Measurements from ENCODE around the gene UVRAG. TPM values are rescaled to one million over a fixed set of nuclear protein-coding genes. Genes with fewer than 3 reads are reported as not detected.
"Not testable (repeated sequence)": the region's sequence is repeated elsewhere in the genome, so short reads cannot be mapped to it uniquely, and the experiment has no call there.

UVRAG gene
- polyA plus RNA-seq, 1 experiment: 8.2 TPM

- no peak for DNase-seq (ENCODE audit: low read depth)
Observed at GRCh38 chr11:76051937-76052336, 236.9 kb downstream of the UVRAG start.

GRCh38 chr11:76054330-76054729 lies 239.3 kb downstream of the UVRAG start:
- ChIA-PET CTCF (no interaction called here), POLR2A (no interaction called here)
- H3K4me3 ChIP-seq (ENCODE audit: low read depth, low read length): no peak overlapping the region
- DNase-seq (ENCODE audit: low read depth): no peak
- H3K36me3 ChIP-seq (ENCODE audit: control insufficient read depth, insufficient read depth, low read length): no peaks in the 10 kb centered on the region
- H3K27me3 ChIP-seq (ENCODE audit: control insufficient read depth, insufficient read depth, low read length): no peaks in the 10 kb centered on the region
- no peak for TF ChIP-seq CTCF (IDR thresholded peaks at IDR 0.05; ENCODE audit: insufficient read depth, low read depth, low read length)

More at GRCh38 chr11:76051937-76052336, 236.9 kb downstream of the UVRAG start:
- ChIA-PET CTCF (no interaction called here), POLR2A (no interaction called here)
- no peak overlapping the region for H3K4me3 ChIP-seq (ENCODE audit: low read depth, low read length)
- H3K27me3 ChIP-seq (ENCODE audit: control insufficient read depth, insufficient read depth, low read length): no peaks in the 10 kb centered on the region
- no peak for TF ChIP-seq CTCF (IDR thresholded peaks at IDR 0.05; ENCODE audit: insufficient read depth, low read depth, low read length)
- H3K36me3 ChIP-seq (ENCODE audit: control insufficient read depth, insufficient read depth, low read length): no peaks in the 10 kb centered on the region

- ChIA-PET POLR2A (no interaction called here), CTCF (no interaction called here)
- DNase-seq (ENCODE audit: low read depth): no peak
- Histone ChIP-seq H3K4me3 (ENCODE audit: low read depth, low read length) (no peak overlapping the region), H3K36me3 (ENCODE audit: control insufficient read depth, insufficient read depth, low read length) (no peaks in the 10 kb centered on the region), H3K27me3 (ENCODE audit: control insufficient read depth, insufficient read depth, low read length) (no peaks in the 10 kb centered on the region)
- no peak for TF ChIP-seq CTCF (IDR thresholded peaks at IDR 0.05; ENCODE audit: insufficient read depth, low read depth, low read length)
Observed at GRCh38 chr11:76056876-76057275, 241.9 kb downstream of the UVRAG start.

GRCh38 chr11:76060475-76061036 lies 245.5 kb downstream of the UVRAG start:
- H3K4me3 ChIP-seq (ENCODE audit: low read depth, low read length); CTCF ChIA-PET; H3K36me3 ChIP-seq (ENCODE audit: control insufficient read depth, insufficient read depth, low read length); POLR2A ChIA-PET; DNase-seq (ENCODE audit: low read depth); H3K27me3 ChIP-seq (ENCODE audit: control insufficient read depth, insufficient read depth, low read length): not testable (repeated sequence)

GRCh38 chr11:76062733-76063132 lies 247.7 kb downstream of the UVRAG start:
- CTCF ChIA-PET: interaction anchor here (1.2 kb wide), 1 partner anchor 145 kb away, joined by 3 read pairs; no protein-coding TSS in a partner anchor
- POLR2A ChIA-PET: no interaction called here
- Histone ChIP-seq H3K36me3 (ENCODE audit: control insufficient read depth, insufficient read depth, low read length) (no peaks in the 10 kb centered on the region), H3K27me3 (ENCODE audit: control insufficient read depth, insufficient read depth, low read length) (no peaks in the 10 kb centered on the region), H3K4me3 (ENCODE audit: low read depth, low read length) (no peak overlapping the region)
- TF ChIP-seq CTCF (IDR thresholded peaks at IDR 0.05; ENCODE audit: insufficient read depth, low read depth, low read length): no peak
- DNase-seq (ENCODE audit: low read depth): no peak

GRCh38 chr11:76064192-76064591 lies 249.2 kb downstream of the UVRAG start:
- ChIA-PET CTCF (interaction anchor here (1.2 to 1.3 kb wide), 2 partner anchors 16 to 143 kb away, joined by 3 read pairs; no protein-coding TSS in a partner anchor), POLR2A (no interaction called here)
- no peaks in the 10 kb centered on the region for H3K36me3 ChIP-seq (ENCODE audit: control insufficient read depth, insufficient read depth, low read length)
- no peak for TF ChIP-seq CTCF (IDR thresholded peaks at IDR 0.05; ENCODE audit: insufficient read depth, low read depth, low read length)
- no peaks in the 10 kb centered on the region for H3K27me3 ChIP-seq (ENCODE audit: control insufficient read depth, insufficient read depth, low read length)
- no peak overlapping the region for H3K4me3 ChIP-seq (ENCODE audit: low read depth, low read length)
- DNase-seq (ENCODE audit: low read depth): no peak

Measured in BJ (cell line).